Measurements from ENCODE around the gene EPHA8. TPM values are rescaled to one million over a fixed set of nuclear protein-coding genes. Genes with fewer than 3 reads are reported as not detected.

EPHA8 gene
- total RNA-seq, 1 donor from 2014 or later = not detected

DNA sequence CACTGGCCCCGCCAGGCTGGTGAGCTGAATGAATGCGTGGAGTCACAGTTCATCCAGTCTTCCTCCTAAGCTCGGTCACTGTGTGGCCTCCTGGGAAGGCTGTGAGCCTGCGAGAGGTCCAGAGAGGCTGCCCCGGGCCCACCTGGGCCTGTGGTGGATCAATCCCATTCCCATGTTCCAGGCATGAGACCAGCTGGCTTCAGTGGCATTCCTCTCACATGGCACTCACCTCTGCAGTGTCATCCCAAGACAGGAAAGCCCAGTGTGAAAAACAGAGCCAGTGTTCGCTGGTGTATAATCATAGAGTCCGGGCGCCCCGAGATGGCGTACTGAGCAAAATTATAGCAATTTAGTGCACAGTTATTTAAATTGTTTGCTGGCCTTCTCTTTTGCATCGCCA, 37.6 kb upstream of the EPHA8 start:
- no peaks in the 10 kb centered on the region for H3K4me1 ChIP-seq
- no peak overlapping the region for H3K9ac ChIP-seq
- no peak for DNase-seq (ENCODE audit: low spot score)
- TF ChIP-seq, protein P1, sequence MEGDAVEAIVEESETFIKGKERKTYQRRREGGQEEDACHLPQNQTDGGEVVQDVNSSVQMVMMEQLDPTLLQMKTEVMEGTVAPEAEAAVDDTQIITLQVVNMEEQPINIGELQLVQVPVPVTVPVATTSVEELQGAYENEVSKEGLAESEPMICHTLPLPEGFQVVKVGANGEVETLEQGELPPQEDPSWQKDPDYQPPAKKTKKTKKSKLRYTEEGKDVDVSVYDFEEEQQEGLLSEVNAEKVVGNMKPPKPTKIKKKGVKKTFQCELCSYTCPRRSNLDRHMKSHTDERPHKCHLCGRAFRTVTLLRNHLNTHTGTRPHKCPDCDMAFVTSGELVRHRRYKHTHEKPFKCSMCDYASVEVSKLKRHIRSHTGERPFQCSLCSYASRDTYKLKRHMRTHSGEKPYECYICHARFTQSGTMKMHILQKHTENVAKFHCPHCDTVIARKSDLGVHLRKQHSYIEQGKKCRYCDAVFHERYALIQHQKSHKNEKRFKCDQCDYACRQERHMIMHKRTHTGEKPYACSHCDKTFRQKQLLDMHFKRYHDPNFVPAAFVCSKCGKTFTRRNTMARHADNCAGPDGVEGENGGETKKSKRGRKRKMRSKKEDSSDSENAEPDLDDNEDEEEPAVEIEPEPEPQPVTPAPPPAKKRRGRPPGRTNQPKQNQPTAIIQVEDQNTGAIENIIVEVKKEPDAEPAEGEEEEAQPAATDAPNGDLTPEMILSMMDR (IDR thresholded peaks at IDR 0.05) = no peak
- TF ChIP-seq EZH2 (IDR thresholded peaks at IDR 0.05) (no peak), EZH2phosphoT487 (IDR thresholded peaks at IDR 0.05) (no peak)
- H4K20me1 ChIP-seq (ENCODE audit: low read depth) = no peaks in the 10 kb centered on the region
- H2AFZ ChIP-seq (replicated peaks) = no peak overlapping the region
- H3K9me3 ChIP-seq (ENCODE audit: low read depth) = no peaks in the 10 kb centered on the region
- no peaks in the 10 kb centered on the region for H3K9me3 Mint-ChIP-seq
- no peak overlapping the region for H3K4me2 ChIP-seq
- H3F3A ChIP-seq (ENCODE audit: low read depth) = no peaks in the 10 kb centered on the region
- no peaks in the 10 kb centered on the region for H3K27me3 Mint-ChIP-seq (ENCODE audit: insufficient read depth, low read depth)
- peaks cover 9% of the 10 kb centered on the region for H3K4me1 Mint-ChIP-seq
- H3K27me3 ChIP-seq = no peaks in the 10 kb centered on the region
- H3K4me3 Mint-ChIP-seq = no peak overlapping the region
- no peak overlapping the region for H3K27ac Mint-ChIP-seq
- no peaks in the 10 kb centered on the region for H3K36me3 ChIP-seq
- H3K27ac ChIP-seq = no peak overlapping the region
- H3K79me2 ChIP-seq (ENCODE audit: low read depth) = no peaks in the 10 kb centered on the region
- peaks cover 10% of the 10 kb centered on the region for H3K36me3 Mint-ChIP-seq
- H3K4me3 ChIP-seq = no peak overlapping the region

DNA sequence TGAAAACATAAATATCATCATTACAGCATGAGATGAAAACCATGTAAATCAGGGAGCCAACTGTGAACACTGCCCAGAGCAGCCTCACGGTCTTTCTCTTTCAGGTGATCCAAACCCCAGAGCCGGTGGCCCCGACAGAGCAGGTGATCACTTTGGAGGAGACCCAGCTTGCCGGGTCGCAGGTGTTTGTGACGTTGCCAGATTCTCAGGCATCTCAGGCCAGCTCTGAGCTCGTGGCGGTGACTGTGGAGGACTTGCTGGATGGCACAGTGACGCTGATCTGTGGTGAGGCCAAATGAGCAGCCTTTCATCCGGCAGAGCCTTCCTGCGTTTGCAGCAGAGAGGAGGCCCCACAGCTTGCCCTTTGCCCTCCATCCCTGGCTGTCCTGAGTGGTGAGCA, 37.2 kb upstream of the EPHA8 start:
- H3K36me3 ChIP-seq = no peaks in the 10 kb centered on the region

DNA sequence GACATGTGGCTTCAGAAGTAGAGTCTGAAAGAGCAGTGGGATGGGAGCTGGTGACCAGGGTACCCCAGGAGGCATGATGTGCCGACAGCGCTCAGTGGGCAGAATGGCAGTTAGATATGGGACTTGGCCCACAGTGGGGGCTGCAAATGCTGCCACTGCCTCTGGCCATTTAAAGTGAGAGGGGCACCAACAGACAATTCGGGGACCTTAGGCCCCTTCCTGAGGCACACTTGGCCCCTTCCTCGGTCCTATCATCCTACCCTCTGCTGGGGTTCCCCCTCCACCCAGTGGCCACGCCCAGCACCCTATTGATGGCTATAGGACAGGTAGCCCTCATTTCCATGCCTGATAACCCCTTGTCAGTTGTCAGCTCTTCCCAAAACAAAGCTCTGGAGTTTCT, 36.6 kb upstream of the EPHA8 start:
- Histone ChIP-seq H3K9me3 (ENCODE audit: low read depth) (no peaks in the 10 kb centered on the region), H3K36me3 (no peaks in the 10 kb centered on the region), H3K4me3 (no peak overlapping the region), H3K27me3 (no peaks in the 10 kb centered on the region), H3K27ac (no peak overlapping the region), H2AFZ (replicated peaks) (no peak overlapping the region), H3K9ac (no peak overlapping the region), H3K79me2 (ENCODE audit: low read depth) (no peaks in the 10 kb centered on the region), H3K4me1 (no peaks in the 10 kb centered on the region), H3K4me2 (no peak overlapping the region), H3F3A (ENCODE audit: low read depth) (no peaks in the 10 kb centered on the region), H4K20me1 (ENCODE audit: low read depth) (no peaks in the 10 kb centered on the region)
- peaks cover 9% of the 10 kb centered on the region for H3K4me1 Mint-ChIP-seq
- H3K9me3 Mint-ChIP-seq = no peaks in the 10 kb centered on the region
- H3K27me3 Mint-ChIP-seq (ENCODE audit: insufficient read depth, low read depth) = no peaks in the 10 kb centered on the region
- DNase-seq (ENCODE audit: low spot score) = no peak
- no peak overlapping the region for H3K27ac Mint-ChIP-seq
- no peak overlapping the region for H3K4me3 Mint-ChIP-seq
- peaks cover 10% of the 10 kb centered on the region for H3K36me3 Mint-ChIP-seq
- TF ChIP-seq EZH2 (IDR thresholded peaks at IDR 0.05) = no peak

More for the DNA sequence above, 37.2 kb upstream of the EPHA8 start:
- TF ChIP-seq EZH2 (IDR thresholded peaks at IDR 0.05) (no peak), EZH2phosphoT487 (IDR thresholded peaks at IDR 0.05) (no peak)
- TF ChIP-seq, protein P1 (IDR thresholded peaks at IDR 0.05) = no peak
- H3K4me1 Mint-ChIP-seq = peaks cover 9% of the 10 kb centered on the region
- H3K4me1 ChIP-seq = no peaks in the 10 kb centered on the region
- no peaks in the 10 kb centered on the region for H3F3A ChIP-seq (ENCODE audit: low read depth)
- H3K27ac Mint-ChIP-seq = no peak overlapping the region
- no peak overlapping the region for H3K27ac ChIP-seq
- H3K27me3 Mint-ChIP-seq (ENCODE audit: insufficient read depth, low read depth) = no peaks in the 10 kb centered on the region
- no peaks in the 10 kb centered on the region for H3K27me3 ChIP-seq
- H3K9ac ChIP-seq = no peak overlapping the region
- H3K9me3 ChIP-seq (ENCODE audit: low read depth) = no peaks in the 10 kb centered on the region
- no peaks in the 10 kb centered on the region for H4K20me1 ChIP-seq (ENCODE audit: low read depth)
- no peak overlapping the region for H2AFZ ChIP-seq (replicated peaks)
- H3K9me3 Mint-ChIP-seq = no peaks in the 10 kb centered on the region
- peaks cover 10% of the 10 kb centered on the region for H3K36me3 Mint-ChIP-seq
- H3K4me3 ChIP-seq = no peak overlapping the region
- no peak for DNase-seq (ENCODE audit: low spot score)
- no peak overlapping the region for H3K4me3 Mint-ChIP-seq
- H3K79me2 ChIP-seq (ENCODE audit: low read depth) = no peaks in the 10 kb centered on the region
- H3K4me2 ChIP-seq = no peak overlapping the region

DNA sequence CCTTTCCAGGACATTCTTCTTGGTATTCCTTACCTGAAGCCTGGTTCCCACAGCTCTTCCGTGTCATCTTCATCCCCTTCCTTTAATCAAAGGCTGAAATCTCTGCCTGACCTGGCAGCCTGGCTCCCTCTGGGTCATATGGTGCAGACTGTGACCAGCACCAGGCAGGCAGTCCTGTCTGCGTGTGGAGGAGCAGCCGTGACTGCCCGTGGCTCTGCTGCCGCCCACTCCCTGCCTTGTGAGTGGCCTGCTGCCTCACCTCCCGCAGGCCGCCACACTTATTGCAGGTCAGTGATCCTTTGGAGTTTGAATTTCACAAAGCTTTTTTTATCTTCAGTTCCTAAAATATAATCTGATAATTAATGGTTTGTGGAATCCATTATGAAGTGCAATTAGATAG, 36.2 kb upstream of the EPHA8 start:
- no peaks in the 10 kb centered on the region for H3K9me3 ChIP-seq (ENCODE audit: low read depth)
- H3K27ac Mint-ChIP-seq = no peak overlapping the region
- no peak for DNase-seq (ENCODE audit: low spot score)
- H3K36me3 ChIP-seq = no peaks in the 10 kb centered on the region
- no peaks in the 10 kb centered on the region for H3K9me3 Mint-ChIP-seq
- H3K4me2 ChIP-seq = no peak overlapping the region
- TF ChIP-seq, protein P1 (IDR thresholded peaks at IDR 0.05) = no peak
- TF ChIP-seq EZH2phosphoT487 (IDR thresholded peaks at IDR 0.05) = no peak
- TF ChIP-seq EZH2 (IDR thresholded peaks at IDR 0.05) = no peak
- no peaks in the 10 kb centered on the region for H3K27me3 ChIP-seq
- no peaks in the 10 kb centered on the region for H3K79me2 ChIP-seq (ENCODE audit: low read depth)
- peaks cover 7% of the 10 kb centered on the region for H3K36me3 Mint-ChIP-seq
- H3K4me3 ChIP-seq = no peak overlapping the region
- H3K9ac ChIP-seq = no peak overlapping the region
- H3K4me1 ChIP-seq = no peaks in the 10 kb centered on the region
- H3F3A ChIP-seq (ENCODE audit: low read depth) = no peaks in the 10 kb centered on the region
- peaks cover 9% of the 10 kb centered on the region for H3K4me1 Mint-ChIP-seq
- H2AFZ ChIP-seq (replicated peaks) = no peak overlapping the region
- no peaks in the 10 kb centered on the region for H4K20me1 ChIP-seq (ENCODE audit: low read depth)
- no peaks in the 10 kb centered on the region for H3K27me3 Mint-ChIP-seq (ENCODE audit: insufficient read depth, low read depth)
- H3K27ac ChIP-seq = no peak overlapping the region
- no peak overlapping the region for H3K4me3 Mint-ChIP-seq
